ENCODE results near the gene SUSD6.

DNA sequence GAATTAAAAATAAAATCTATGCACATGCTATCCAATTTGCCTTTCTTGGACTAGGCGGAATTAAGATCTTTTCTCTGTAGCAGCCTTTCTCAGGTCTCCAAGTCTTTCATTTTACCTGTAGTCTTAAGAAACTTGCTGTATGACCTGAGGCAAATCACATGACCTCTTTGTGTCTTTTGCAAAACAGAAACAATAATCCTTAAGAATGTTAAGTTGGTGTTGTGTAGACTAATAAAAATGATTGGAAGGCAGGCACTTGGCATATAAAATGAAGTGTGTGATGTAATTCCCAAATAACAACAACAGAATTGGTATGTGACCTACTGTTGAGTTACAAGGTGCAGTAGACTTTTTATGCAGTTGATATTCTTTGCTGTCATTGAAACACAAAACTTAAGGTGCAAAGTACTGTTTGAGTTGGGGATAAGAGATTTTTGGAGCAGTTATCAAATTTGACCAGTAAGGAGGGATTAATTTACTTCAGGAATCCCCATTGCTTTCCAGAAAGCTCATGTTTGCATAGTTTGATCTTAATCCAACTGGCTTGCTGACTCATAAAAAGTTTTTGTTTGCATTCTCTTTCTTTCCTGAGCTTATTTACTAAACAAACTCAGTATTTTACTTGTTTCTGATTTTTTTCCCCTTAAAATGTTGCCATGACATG lies 51.4 kb downstream of the SUSD6 start:
- TF ChIP-seq, protein P1, sequence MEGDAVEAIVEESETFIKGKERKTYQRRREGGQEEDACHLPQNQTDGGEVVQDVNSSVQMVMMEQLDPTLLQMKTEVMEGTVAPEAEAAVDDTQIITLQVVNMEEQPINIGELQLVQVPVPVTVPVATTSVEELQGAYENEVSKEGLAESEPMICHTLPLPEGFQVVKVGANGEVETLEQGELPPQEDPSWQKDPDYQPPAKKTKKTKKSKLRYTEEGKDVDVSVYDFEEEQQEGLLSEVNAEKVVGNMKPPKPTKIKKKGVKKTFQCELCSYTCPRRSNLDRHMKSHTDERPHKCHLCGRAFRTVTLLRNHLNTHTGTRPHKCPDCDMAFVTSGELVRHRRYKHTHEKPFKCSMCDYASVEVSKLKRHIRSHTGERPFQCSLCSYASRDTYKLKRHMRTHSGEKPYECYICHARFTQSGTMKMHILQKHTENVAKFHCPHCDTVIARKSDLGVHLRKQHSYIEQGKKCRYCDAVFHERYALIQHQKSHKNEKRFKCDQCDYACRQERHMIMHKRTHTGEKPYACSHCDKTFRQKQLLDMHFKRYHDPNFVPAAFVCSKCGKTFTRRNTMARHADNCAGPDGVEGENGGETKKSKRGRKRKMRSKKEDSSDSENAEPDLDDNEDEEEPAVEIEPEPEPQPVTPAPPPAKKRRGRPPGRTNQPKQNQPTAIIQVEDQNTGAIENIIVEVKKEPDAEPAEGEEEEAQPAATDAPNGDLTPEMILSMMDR (IDR thresholded peaks at IDR 0.05) = no peak
- no peak for TF ChIP-seq POLR2A (IDR thresholded peaks at IDR 0.05)

All from prostate gland (tissue), 2 donors.